HG02642 (cell line): ENCODE results near the gene EFNB1.
"Not testable (repeated sequence)": the region's sequence is repeated elsewhere in the genome, so short reads cannot be mapped to it uniquely, and the experiment has no call there.

Experiments
- ATAC-seq: cut with Tn5 transposase; IDR thresholded peaks from one replicate; pipeline ENCODE4 v1.9.1; 2021; ENCODE audit warnings: mild to moderate bottlenecking; ENCODE audit not compliant: unreplicated experiment, poor library complexity

The EFNB1 gene

DNA sequence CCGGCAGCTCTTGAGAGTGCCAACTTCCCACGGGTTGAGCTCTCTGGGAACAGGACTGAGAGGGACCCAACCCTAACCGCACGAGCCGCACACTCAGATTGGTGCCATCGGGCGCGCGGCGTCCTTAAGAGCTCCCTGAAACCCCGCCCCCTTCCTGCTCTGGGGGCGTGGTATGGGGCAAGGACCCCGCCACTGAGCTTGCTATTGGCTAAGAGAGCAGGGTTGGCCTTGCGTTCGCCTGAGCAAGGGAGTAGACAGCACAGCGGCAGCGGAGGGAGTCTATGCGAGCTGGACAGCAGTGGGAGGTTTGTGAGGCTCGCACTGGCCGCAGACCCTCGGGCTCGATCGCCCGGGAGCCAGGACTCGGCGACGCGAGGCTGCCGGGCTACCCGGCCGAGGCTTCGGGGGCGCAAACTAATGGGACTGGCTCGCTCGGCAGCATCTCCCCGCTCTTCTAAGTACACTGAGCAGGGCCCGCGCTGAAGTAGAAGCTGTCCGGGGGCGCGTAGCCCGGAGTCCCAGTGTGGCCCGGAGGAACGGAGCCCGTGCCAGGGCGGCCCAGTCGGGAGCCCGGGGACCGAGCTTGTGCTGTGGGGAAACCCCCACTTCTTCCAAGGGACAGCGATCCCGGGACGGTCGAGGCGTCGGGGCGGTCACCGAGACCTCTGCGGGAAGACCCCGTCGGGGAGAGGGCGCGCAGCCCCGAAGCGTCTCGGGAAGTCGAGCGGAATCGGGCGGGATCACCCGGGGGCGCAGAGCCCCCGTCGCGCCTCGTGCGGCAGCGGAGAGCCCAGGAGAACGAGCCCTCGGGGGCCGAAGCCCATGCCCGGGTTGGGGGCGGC, at the start of gene EFNB1:
TSS of gene EFNB1 (plus strand) at position 282 of the 842 bp plus-strand sequence. CDS start 756 bp downstream, outside the sequence.
- peak; percentile 97 for ATAC-seq

DNA sequence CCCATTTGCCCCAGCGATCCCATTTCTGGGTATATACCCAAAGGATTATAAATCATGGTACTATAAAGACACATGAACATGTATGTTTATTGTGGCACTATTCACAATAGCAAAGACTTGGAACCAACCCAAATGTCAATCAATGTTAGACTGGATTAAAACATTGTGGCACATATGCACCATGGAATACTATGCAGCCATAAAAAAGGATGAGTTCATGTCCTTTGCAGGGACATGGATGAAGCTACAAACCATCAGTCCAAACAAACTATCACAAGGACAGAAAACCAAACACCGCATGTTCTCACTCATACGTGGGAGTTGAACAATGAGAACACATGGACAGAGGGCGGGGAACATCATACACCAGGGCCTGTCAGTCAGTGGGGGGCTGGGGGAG, 47.5 kb upstream of the EFNB1 start:
- ATAC-seq, result not testable (repeated sequence)

DNA sequence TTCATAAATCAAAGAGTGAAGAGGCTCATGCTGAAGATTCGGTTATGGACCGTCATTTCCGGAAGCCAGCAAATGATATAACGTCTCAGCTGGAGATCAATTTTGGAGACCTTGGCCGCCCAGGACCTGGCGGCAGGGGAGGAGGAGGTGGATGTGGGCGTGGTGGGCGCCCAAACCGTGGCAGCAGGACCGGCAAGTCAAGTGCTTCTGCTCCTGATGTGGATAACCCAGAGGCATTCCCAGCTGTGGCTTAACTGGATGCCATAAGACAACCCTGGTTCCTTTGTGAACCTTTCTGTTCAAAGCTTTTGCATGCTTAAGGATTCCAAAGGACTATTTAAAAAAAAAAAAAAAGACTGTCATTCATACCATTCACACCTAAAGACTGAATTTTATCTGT, 44.0 kb upstream of the EFNB1 start:
- ATAC-seq, result no peak

DNA sequence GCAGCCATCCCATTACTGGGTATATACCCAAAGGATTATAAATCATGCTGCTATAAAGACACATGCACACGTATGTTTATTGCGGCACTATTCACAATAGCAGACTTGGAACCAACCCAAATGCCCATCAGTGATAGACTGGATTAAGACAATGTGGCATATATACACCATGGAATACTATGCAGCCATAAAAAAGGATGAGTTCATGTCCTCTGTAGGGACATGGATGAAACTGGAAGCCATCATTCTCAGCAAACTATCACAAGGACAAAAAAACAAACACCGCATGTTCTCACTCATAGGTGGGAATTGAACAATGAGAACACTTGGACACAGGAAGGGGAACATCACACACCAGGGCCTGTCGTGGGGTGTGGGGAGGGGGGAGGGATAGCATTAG, 42.2 kb upstream of the EFNB1 start:
- not testable (repeated sequence) for ATAC-seq

DNA sequence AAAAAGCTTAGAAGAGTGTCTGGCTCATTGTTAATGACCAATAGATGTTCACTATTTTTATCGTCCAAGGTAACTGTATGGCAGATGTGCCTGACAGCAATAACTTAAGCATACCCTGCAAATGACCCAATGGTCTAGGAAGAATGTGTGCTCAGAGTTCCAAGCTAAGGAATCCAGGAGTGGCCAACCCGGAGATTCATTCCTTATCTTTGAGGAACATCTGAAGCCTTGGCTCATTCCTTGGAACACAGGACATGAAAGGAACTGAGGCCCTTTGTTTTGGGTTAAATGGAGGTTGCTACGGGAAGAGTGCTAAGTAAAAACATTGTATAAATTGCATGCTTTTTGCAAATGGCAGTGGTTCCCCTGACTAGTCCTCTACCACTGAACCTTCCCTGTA, 38.9 kb upstream of the EFNB1 start:
- no peak for ATAC-seq

DNA sequence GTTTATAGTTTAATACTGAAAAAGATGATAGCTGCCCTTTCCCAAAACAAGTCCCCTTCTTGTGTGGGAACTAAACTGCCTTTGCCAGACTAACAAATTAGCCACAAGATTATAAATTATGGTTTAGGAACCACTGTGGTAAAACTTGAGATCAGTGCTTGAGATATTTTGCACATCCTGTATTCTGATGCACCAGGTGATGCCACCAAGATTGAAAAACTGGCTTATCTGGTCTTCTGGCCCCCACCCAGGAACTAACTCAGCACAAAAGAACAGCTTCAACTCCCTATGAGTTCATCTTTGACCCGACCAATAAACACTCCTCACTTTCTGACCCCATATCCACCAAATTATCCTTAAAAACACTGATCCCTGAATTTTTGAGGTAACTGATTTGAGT, 36.7 kb upstream of the EFNB1 start:
- ATAC-seq, result no peak

DNA sequence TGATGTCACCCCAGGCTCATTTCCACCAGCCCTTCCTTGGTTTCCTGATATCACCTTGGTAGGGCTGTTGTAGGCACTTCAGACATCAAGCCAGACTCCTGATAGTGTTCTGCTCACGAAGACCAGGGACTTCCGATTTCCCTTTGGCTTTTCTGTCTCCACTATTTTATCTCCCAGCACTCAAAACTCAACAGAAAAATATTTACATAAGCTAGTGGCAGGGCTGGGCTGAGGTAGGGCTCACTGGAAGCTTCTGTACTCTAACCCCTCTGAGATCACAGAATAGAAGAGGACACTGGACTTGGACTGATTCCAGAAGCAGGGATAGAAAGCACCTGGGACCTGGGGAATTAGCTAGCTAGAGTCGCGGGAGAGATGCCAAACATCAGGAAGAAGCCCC, 34.4 kb upstream of the EFNB1 start:
- no peak for ATAC-seq

DNA sequence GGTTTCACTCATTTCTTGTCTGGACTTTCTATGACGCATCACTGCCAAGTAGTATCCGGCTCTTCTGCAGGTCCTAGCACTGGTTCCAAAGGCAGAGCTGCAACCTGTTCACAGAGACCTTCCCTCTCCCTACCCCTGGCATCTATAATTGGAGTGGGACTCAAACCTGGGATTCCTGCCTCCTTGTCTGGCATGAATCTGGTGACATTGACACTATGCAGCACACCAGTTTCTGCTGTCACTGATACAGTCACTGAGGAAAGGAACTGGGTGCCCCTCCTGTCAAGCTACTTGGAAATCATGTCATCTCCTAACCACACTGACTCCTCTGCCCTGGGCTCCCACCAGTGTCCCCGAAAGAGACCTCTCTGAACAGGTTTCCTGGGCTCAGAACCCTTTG, 33.1 kb upstream of the EFNB1 start:
- ATAC-seq, result no peak

DNA sequence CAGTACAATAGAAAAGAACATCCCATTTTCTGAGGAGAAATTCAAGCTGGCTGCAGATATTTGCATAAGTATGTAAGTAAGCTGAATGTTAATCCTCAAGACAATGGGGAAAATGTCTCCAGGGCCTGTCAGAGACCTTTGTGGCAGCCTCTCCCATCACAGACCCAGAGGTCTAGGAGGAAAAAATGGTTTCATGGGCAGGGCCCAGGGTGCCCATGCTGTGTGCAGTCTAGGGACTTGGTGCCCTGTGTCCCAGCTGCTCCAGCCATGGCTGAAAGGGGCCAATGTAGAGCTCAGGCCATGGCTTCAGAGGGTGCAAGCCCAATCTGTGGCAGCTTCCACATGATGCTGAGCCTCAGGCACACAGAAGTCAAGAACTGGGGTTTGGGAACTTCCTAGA, 30.4 kb upstream of the EFNB1 start:
- not testable (repeated sequence) for ATAC-seq

DNA sequence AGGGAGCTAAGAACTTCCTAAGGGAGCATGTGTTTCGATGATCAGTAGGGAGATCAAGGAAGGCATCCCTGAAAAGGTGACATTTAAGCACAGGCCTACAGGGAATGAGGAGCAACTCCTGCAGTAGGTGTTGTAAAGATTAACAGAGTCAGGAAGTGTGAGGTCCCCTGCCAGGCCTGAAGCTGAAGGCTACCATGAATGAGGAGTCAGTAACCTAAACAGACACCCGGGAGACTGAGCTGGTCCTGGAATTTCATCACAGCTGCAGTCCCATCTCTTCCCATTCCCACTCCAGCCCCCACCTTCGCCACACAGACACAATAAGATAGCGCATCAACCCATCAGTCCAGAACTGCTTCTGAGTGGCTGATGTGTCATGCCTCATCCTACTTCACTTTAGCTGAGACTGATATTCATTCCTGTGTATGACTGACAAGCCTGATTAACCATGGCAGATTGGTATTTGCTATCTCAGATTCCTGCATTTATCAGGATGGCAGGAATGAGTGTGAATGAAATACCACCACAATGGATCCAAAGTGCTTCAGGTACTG, 27.0 kb upstream of the EFNB1 start:
- ATAC-seq, result no peak

DNA sequence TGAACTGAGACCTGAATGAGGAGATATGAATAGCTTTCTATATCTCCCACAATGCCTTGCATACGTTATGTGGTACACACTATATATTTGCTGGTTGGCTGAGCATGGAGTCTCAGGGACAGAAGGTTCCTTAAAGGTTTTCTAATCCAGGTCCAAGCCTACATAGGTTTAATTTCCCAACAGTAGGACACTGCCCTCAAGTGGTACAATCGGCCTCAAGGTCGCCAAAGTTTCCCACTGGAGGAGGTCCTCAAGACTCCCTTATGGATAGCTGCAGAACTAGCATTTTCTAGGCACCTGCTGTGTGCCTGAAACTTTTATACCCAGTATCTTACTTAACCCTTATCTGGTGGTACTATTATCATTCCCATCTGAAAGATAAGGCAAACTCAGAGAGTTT, 21.0 kb upstream of the EFNB1 start:
- ATAC-seq, result no peak

DNA sequence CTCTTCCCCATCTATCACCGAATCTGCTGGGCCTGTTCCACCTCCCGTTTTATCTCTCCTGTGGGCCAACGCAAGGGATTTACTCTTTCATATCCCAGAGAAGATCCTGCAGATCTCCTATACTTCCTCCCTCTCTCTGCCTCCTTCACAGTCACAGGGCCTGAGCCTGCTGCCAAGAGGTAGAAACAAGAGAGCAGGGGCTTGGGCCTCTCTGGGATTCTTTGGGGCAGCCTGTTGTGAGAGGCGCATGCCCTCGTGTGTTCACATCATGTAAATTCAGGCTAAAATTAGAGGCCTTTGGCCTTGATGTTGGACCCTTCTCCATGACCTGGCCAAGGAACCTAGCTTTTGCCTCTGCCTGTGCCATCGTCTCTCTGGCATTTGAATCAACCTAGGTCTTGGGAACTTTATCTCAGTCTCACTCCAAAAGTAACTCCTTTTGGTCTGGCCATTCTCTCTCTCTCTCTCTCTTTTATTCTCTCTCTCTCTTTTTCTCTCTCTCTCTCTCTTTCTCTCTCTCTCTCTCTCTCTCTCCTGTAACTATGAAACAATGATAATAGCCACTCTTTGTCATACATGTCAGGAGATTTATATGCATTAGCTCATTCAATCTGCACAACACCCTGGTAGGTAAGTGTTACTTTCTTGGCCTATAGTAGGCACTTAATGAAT, 20.0 kb upstream of the EFNB1 start:
- ATAC-seq, result no peak

DNA sequence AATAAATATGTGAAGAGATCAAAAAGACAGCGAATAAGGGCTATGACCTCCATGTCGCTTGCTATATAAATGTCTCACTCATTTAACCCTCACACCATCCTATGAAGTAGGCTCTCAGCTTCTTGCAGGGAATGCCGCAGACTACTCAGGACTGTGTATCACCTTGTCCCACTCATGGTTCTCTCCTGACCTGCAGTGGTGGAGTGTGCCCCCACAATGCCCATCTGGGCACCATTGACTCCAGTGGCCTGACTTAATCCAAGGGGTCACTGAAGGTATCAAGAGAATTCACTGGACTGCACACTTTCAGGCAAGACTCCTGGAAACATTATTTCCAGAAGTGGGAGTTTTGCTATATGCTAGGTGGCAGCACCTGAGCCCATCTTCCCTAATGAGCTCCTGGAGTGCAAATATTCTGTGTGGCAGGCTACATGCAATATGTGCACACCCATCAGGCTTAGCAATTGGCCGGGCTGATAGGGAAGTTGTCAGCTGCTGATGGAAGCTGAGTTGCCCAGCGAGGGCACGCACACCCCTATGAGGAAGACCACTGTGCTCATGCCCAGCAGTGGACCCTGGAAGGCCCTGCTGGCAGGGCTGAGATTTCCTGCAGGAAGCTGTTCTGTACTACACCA, 8.2 kb upstream of the EFNB1 start:
- no peak for ATAC-seq

DNA sequence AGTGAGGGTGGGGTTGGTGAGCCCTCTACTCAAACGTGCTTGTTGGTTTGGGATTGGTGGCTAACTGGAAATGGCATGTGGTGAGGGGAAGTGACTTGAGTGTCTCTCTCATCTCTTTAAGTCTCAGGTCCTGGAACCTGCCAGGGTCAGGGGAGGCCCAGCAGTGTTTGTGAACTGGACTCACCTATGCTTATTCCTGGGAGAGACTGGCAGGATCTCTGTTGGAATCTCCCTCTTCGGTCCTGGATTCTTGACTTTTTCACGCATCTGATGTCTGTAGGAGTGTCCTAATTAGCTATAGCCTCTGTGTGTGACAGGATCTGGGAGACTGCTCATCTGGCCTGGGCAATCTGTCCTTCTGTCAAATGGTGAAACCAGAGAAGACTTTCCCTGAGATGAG, 7.2 kb upstream of the EFNB1 start:
- no peak for ATAC-seq

DNA sequence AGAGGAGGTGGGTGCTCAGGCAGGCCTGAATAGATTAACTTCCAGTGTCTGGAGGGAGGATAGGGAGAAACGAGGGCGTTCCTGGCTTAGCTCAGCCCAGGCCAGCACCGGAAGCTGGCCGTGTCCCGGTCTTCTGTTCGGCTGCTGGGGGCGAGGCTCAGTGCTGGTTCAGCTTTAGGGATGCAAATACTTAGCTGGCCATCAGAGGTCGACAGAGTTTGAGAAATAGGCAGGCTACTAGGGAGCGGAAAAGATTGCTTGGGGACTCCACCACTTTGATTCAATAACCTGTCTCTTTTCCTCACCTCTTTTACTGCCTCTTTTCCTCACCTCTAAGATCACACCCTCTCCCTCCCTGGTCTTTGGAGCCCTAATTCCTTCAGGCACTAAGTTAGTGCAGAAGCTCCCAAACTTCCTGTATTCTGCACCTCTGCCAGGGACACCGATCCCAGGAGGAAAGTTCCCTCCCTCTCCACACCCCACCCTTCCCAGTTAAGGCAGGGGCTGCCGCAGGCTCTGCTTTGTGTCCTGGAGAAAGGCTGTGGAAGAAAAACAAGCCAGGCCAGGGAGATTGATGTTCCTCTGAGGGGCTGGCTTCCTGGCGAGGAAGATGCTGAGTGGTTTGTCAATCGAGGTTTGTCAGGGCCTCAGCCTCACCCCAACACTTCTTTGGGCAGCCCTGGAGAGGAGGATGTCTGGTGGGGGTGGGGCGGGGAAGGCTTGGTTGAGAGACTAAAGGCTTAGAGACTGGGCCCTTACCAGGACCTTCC, 6.0 kb upstream of the EFNB1 start:
- ATAC-seq, result no peak

DNA sequence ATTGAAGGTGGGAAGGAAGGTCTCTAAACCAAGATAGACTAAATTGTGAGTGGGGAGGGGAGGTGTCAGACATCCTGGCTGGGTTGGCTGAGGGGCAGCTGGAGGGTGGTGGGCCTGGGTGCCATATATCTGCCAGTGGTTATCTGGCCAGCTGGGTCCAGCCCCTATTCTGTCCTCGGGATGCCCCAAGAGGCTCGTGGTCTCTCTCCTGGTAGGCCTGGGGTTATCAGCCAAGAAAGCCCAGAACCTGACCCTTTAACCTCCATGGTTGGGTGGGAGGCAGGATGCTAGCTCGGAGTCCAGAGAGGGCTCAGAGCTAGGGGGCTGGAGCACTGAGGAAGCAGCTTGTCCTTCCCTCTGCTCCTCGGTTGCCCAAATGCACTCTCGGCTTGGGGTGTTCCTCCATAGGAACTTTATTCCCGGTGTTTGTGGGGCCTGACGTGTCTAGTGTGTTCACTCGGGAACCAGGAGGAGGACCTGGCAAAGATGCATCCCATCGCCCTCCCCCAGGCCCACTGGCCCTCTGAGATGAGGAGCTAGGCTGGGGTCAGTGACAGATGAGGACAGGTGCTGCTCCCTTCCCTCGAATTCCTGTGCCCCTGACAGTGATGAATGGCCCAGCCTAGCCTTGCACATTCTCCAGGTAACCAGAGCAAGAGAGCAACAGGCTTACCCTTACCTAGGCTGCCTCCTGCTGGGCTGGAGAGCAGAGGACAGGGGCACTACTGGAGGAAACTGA, 5.2 kb upstream of the EFNB1 start:
- no peak for ATAC-seq

DNA sequence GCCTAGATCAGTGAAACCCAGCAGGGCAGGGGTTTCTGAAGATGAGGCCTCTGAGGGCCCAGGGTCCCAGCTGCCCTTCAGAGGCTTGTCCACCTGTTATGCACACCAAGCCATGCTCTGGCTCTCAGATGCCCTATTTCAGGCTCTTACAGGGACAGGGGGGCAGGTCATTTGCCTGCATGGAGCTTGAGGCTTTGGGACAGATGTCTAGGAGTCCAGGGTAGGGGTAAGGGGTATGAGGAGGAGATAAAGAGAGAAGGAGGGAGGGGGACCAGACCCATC, 4.7 kb upstream of the EFNB1 start:
- ATAC-seq, result no peak

DNA sequence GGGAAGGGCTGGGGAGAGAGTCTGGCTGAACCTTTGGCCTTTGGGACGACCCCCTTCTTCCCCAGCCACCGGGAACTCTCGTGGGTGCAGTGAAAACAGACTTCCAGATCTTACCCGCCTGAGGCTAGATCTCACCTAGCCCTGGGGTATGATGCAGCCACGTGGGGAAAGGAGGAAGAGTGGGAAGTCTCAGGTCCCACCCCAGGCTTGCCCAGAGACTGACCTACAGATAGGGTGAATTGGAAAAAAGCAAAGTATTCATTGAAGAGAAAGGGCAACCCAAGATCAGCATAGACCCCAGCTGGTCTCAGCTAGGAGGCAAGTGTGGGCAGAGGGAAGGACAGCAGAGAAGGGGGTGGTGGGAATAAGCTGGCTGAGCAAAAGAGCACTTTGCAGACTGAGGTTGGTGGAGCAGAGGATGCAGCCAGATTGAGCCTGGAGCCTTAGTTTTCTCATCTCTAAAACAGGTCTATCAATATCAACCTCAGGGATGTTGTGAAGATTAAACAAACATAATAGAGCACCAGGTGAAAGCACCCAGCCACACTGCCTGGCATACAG, 4.2 kb upstream of the EFNB1 start:
- ATAC-seq, result no peak

DNA sequence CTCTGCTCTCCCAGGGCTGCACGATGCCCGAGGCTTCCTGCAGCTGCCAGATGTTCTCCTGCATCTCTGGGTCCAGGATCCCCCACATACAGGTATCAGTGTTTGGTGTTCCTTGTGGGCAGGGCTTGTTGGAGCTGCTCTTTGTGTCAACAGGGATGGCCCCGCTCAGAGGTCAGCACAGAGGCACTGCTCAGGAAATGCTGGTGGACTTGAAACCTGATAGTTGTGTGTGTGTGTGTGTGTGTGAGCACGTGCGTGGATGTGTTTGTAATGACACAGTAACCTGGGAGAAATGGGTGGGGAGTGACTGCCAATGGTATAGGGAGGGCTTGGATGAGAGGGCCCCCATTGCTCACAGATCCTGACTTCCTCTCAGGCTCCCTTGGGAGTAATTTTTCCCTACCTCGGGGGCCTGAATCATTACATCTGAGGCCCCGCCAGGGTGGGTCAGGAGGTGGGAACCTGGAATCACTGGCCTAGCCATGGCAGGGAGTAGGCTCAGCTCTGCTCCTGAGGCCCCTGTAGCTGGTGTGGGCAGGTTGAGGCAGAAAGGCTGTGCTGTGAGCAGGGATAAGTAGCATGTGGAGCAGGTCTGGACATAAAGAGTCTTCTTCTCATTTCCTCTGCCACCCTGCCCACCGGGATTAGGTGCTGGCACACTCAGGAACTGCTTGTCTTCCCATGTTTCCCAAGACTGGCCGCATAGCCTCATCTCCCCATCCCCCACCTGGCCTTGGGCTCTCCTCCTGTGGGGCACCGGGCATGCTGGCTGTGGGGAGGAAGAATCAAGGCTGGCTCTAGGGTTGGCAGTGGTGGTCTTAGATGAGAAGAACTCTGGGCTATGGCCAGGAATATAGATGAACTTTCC, 2.5 kb upstream of the EFNB1 start:
- no peak for ATAC-seq
